ENCODE measurements around the gene CLCN4.
A peak's percentile ranks its signal among the peaks of the same experiment; 100 is the strongest.

The CLCN4 gene

DNA sequence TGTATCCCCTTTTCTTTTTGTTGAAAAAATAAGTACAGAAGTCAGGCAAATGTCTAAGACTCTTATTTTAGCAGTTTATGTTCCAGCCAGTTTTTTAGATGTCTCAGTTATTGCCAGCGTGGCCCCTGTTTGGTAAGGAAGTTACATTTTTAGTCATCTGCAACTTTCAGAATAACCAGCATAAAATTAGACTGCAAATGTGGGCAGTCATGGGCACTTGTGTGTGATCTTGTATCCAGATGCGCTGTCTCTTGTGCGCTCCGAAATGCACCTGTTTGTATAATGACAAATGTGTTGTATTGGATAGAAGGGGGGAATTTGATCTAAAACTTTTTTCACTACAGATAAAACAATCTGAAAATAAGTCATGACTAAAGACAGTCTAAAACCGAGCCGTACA, 44.3 kb upstream of the CLCN4 start:
- peak; percentile 23 for DNase-seq (ENCODE audit: low spot score)
- TF ChIP-seq, protein P1, sequence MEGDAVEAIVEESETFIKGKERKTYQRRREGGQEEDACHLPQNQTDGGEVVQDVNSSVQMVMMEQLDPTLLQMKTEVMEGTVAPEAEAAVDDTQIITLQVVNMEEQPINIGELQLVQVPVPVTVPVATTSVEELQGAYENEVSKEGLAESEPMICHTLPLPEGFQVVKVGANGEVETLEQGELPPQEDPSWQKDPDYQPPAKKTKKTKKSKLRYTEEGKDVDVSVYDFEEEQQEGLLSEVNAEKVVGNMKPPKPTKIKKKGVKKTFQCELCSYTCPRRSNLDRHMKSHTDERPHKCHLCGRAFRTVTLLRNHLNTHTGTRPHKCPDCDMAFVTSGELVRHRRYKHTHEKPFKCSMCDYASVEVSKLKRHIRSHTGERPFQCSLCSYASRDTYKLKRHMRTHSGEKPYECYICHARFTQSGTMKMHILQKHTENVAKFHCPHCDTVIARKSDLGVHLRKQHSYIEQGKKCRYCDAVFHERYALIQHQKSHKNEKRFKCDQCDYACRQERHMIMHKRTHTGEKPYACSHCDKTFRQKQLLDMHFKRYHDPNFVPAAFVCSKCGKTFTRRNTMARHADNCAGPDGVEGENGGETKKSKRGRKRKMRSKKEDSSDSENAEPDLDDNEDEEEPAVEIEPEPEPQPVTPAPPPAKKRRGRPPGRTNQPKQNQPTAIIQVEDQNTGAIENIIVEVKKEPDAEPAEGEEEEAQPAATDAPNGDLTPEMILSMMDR (IDR thresholded peaks at IDR 0.05; ENCODE audit: extremely low read depth, missing control alignments), result no peak

DNA sequence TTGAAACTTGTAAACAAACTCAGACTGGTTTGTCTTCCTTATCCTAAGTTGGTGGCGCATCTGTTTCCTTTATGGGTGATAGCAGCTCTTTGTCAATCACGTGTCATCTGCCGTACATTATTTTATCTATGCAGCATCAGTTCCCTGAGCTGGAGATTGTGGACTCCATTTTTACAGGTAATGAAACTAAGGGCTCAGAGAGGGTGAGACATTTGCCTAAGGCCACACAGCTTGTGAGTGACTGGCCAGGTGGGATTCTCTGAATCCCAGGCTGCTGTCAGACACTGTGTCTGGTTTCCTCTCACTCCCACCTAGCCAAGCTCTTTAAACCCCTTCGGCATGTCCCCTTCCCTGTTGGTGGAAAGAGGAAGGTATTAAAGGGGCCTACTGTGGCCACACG, 41.7 kb upstream of the CLCN4 start:
- no peak for DNase-seq (ENCODE audit: low spot score)
- TF ChIP-seq, protein P1 (IDR thresholded peaks at IDR 0.05; ENCODE audit: extremely low read depth, missing control alignments), result no peak

DNA sequence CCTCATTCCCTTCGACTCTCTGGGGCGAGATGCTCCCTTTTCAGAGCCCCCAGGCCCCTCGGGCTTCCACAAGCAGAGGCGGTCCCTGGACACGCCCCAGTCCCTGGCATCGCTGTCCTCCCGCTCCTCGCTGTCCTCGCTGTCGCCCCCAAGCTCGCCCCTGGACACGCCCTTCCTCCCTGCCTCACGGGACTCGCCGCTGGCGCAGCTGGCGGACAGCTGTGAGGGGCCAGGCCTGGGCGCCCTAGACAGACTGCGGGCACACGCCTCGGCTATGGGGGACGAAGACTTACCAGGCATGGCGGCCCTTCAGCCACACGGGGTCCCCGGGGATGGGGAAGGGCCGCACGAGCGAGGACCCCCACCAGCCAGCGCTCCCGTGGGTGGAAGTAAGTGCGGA, 39.5 kb upstream of the CLCN4 start:
- no peak for DNase-seq (ENCODE audit: low spot score)
- TF ChIP-seq, protein P1 (IDR thresholded peaks at IDR 0.05; ENCODE audit: extremely low read depth, missing control alignments), result no peak

DNA sequence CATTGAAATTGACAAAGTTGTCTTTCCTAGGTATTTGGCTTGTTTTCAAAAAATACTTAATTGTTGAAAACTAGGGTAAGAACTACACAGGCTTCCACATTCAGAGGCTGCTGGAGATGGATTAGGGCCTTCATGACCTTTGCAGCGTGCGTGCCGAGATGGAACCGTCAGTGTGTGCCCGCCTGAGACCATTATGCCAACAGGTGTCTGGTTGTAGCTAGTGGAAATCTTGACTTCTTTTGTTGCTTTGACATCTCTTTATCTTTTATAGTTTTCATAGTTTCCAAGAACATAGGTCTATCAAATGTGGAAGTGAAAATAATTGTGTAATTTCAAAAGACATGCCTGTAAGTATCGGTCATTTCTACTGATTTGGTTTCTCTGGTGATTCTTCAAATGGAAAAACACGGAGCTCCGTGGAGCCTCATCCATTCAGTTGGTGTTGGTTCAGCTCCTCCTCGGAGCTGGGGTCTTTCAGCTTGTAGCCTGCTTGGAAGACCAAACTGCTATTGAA, 38.9 kb upstream of the CLCN4 start:
- DNase-seq (ENCODE audit: low spot score), result no peak
- TF ChIP-seq, protein P1 (IDR thresholded peaks at IDR 0.05; ENCODE audit: extremely low read depth, missing control alignments), result no peak

DNA sequence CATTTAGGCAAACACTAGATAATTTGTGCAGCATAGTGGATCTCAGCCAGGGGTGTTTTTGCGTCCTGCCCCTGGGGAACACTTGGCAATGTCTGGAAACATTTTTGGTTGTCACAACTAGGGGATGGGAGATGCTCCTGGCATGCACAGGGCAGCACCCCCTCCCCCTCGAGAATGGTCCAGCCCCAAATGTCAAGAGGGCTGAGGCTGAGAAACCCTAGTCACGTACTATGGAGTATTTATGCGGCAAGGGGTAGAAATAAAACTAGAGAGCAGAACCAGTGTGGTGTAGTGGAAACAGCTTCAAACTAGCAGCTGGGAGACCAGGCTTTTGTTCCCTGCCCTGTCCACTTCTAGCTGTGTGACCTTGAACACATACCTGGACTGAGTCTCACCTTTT, 38.2 kb upstream of the CLCN4 start:
- DNase-seq (ENCODE audit: low spot score), result no peak
- TF ChIP-seq, protein P1 (IDR thresholded peaks at IDR 0.05; ENCODE audit: extremely low read depth, missing control alignments), result no peak

DNA sequence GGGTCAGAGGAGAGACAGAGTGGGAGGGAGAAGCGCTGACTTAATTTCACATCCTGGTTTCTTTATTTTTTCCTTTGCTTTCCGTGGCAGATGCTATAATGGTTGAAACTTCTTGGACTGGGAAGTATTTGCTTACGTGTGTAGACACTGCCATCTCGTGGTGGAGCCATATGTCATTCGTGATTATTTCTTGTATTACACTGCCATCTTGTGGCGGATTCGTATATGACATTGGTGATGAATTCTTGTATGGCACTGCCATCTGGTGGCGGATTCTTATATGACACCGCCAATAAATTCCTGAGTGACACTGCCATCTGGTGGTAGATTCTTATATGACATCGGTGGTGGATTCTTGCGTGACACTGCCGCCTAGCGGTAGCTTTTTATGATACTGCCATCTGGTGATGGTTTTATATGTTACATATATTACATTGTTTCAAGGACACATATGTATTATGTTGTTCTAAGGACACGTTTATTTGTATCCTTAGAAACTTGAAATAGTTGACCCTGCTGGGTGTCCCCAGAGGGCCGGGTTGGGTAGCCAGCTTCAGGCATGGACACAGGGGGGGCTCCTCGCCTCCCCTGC, 37.3 kb upstream of the CLCN4 start:
- peak; percentile 33 for DNase-seq (ENCODE audit: low spot score)
- TF ChIP-seq, protein P1 (IDR thresholded peaks at IDR 0.05; ENCODE audit: extremely low read depth, missing control alignments), result peak; percentile 75

DNA sequence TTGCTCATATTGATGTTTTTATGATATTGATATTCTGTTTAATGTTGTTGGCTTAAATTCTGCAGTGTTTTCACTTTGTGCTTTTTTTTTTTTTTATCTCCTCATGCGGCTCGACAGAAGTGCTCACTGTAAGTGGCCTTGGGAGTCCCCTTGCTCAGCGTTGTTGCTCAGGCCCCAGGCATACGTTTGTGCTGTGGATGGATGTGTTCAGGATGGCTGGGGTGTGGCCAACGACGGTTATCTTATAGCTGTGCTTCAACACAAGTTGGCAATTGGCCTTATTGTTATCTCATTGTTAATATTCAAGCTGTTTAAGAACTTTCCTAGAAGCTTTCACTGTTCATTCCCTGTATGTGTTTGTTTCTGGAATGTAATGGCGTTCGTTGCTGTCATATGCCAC, 36.4 kb upstream of the CLCN4 start:
- TF ChIP-seq, protein P1 (IDR thresholded peaks at IDR 0.05; ENCODE audit: extremely low read depth, missing control alignments), result no peak
- no peak for DNase-seq (ENCODE audit: low spot score)
